Neuronal stem cell (in vitro differentiated cells): Measurements from ENCODE around the gene GGCX.

Experiments used
- DNase-seq: peaks from one replicate; pipeline ENCODE4 v3.0.0-alpha.2; 2013; ENCODE audit warnings: low spot score
- H2AFZ ChIP-seq: one replicate; pipeline ENCODE4 v1.6.1; 2013; ENCODE audit warnings: mild to moderate bottlenecking, low read length, inconsistent platforms
- H2AK5ac ChIP-seq: 2 replicates; pipeline ENCODE4 v1.6.1; 2013; ENCODE audit warnings: low read depth, mild to moderate bottlenecking, inconsistent platforms, low read length, moderate library complexity, mixed read lengths
- H2BK120ac ChIP-seq: 2 replicates; pipeline ENCODE4 v1.6.1; 2013; ENCODE audit warnings: low read depth, mild to moderate bottlenecking, inconsistent platforms, low read length, moderate library complexity, mixed read lengths
- H2BK12ac ChIP-seq: one replicate; pipeline ENCODE4 v1.6.1; 2013; ENCODE audit warnings: low read length, inconsistent platforms
- H2BK15ac ChIP-seq: 2 replicates; pipeline ENCODE4 v1.6.1; 2013; ENCODE audit warnings: mild to moderate bottlenecking, low read length, inconsistent platforms, mixed read lengths
- H2BK5ac ChIP-seq: one replicate; pipeline ENCODE4 v1.6.1; 2013; ENCODE audit warnings: inconsistent platforms, mild to moderate bottlenecking, low read length, moderate library complexity
- H3K14ac ChIP-seq: one replicate; pipeline ENCODE4 v1.6.1; 2013; ENCODE audit warnings: low read length, inconsistent platforms
- H3K18ac ChIP-seq: 2 replicates; pipeline ENCODE4 v1.6.1; 2013; ENCODE audit warnings: low read length, inconsistent platforms
- H3K23ac ChIP-seq: 2 replicates; pipeline ENCODE4 v1.6.1; 2013; ENCODE audit warnings: low read depth, mild to moderate bottlenecking, mixed read lengths, low read length, inconsistent platforms; ENCODE audit not compliant: poor library complexity
- H3K27ac ChIP-seq: replicated peaks from 3 replicates; pipeline ENCODE4 v1.5.1; 2013; ENCODE audit warnings: low read length, inconsistent platforms
- H3K27me3 ChIP-seq, 3 experiments: 2 replicates each; pipeline ENCODE4 v1.6.1; 2013; ENCODE audit warnings: low read length in 3 of 3, mild to moderate bottlenecking in 2 of 3, inconsistent platforms in 1 of 3, low read depth in 1 of 3, mixed read lengths in 1 of 3, moderate library complexity in 1 of 3; ENCODE audit not compliant: control insufficient read depth in 3 of 3, insufficient read depth in 3 of 3
- H3K36me3 ChIP-seq, 2 donors: replicated peaks in 1 of 2; 2 replicates each; pipeline ENCODE4 v1.6.1; 2013; ENCODE audit warnings: low read length in 2 of 2; ENCODE audit not compliant: control insufficient read depth in 2 of 2, insufficient read depth in 2 of 2
- H3K4ac ChIP-seq: 2 replicates; pipeline ENCODE4 v1.6.1; 2013; ENCODE audit warnings: inconsistent platforms, mild to moderate bottlenecking, low read length, moderate library complexity
- H3K4me1 ChIP-seq, 2 donors: 1 replicate in 1 of 2; 2 replicates in 1 of 2; pipeline ENCODE4 v1.6.1; 2013; ENCODE audit warnings: low read length in 2 of 2, low read depth in 1 of 2; ENCODE audit not compliant: control insufficient read depth in 2 of 2, insufficient read depth in 1 of 2
- H3K4me2 ChIP-seq: one replicate; pipeline ENCODE4 v1.6.1; 2013; ENCODE audit warnings: mild to moderate bottlenecking, low read length, inconsistent platforms; ENCODE audit not compliant: insufficient read depth, poor library complexity, severe bottlenecking
- H3K4me3 ChIP-seq, 2 donors: 2 replicates each; pipeline ENCODE4 v1.5.1; 2013; ENCODE audit warnings: low read length in 2 of 2, mild to moderate bottlenecking in 2 of 2, inconsistent platforms in 1 of 2, moderate library complexity in 1 of 2
- H3K79me1 ChIP-seq: one replicate; pipeline ENCODE4 v1.6.1; 2013; ENCODE audit warnings: low read depth, mild to moderate bottlenecking, inconsistent platforms, low read length, moderate library complexity
- H3K9ac ChIP-seq: one replicate; pipeline ENCODE4 v1.6.1; 2013; ENCODE audit warnings: mild to moderate bottlenecking, low read depth, low read length, inconsistent platforms; ENCODE audit not compliant: poor library complexity
- H3K9me3 ChIP-seq, 2 donors: replicated peaks in 1 of 2; 2 replicates each; pipeline versions ENCODE3 to v1.6.1; 2013; ENCODE audit warnings: low read length in 2 of 2, mild to moderate bottlenecking in 2 of 2, inconsistent platforms in 1 of 2, low read depth in 1 of 2, mixed read lengths in 1 of 2, moderate library complexity in 1 of 2; ENCODE audit not compliant: control insufficient read depth in 2 of 2, insufficient read depth in 1 of 2
- H4K8ac ChIP-seq: one replicate; pipeline ENCODE4 v1.6.1; 2013; ENCODE audit warnings: low read depth, mild to moderate bottlenecking, inconsistent platforms, low read length, moderate library complexity
- H4K91ac ChIP-seq: one replicate; pipeline ENCODE4 v1.6.1; 2013; ENCODE audit warnings: low read length, low read depth, mild to moderate bottlenecking, inconsistent platforms; ENCODE audit not compliant: poor library complexity
- WGBS, 2 donors: extraction: QIAGEN DNeasy Blood & Tissue Kit; methylation state at CpG; one replicate each; pipeline ENCODE4 v1.1.7; 2013; ENCODE audit warnings: missing lambda C conversion rate in 2 of 2, mixed read lengths in 1 of 2; ENCODE audit not compliant: insufficient read length in 2 of 2, insufficient replicate concordance in 1 of 2; ENCODE audit errors: extremely low coverage in 2 of 2; 5-methylcytosine and 5-hydroxymethylcytosine counted together

GGCX gene

GRCh38 chr2:85601771-85602475 lies 40.6 kb upstream of the GGCX start:
- no peak for DNase-seq
- Histone ChIP-seq H3K14ac (peak overlapping the region; percentile 97), H2BK120ac (no peak overlapping the region), H3K4me2 (peak overlapping the region; percentile 94), H4K8ac (peak overlapping the region; percentile 98), H2BK5ac (no peak overlapping the region), H2BK15ac (peak overlapping the region; percentile 34), H3K18ac (peak overlapping the region; percentile 92), H3K4me1 (peaks cover 5 to 8% of the 10 kb centered on the region in 2 donors), H3K9ac (peak overlapping the region; percentile 96), H3K23ac (peak overlapping the region; percentile 86), H3K36me3 (peaks cover 24 to 57% of the 10 kb centered on the region in 2 donors), H2AFZ (peak overlapping the region; percentile 96), H3K4ac (peak overlapping the region; percentile 87), H3K79me1 (peaks cover 14% of the 10 kb centered on the region), H3K27me3 (no peaks in the 10 kb centered on the region), H3K27ac (no peak overlapping the region), H3K9me3 (peaks cover 0 to 2% of the 10 kb centered on the region in 2 donors), H2BK12ac (peak overlapping the region; percentile 8), H3K4me3 (peak overlapping the region; percentile 79 to 98), H2AK5ac (peak overlapping the region; percentile 68), H4K91ac (no peak overlapping the region)
- no CpG with 5 or more reads among the region's 36 CpGs for WGBS, 2 donors

- Histone ChIP-seq H2BK15ac (no peak overlapping the region), H2AFZ (no peak overlapping the region), H3K9me3 (peaks cover 0 to 2% of the 10 kb centered on the region in 2 donors), H3K27ac (no peak overlapping the region), H2BK120ac (no peak overlapping the region), H3K9ac (peak overlapping the region; percentile 12), H3K14ac (no peak overlapping the region), H3K18ac (no peak overlapping the region), H4K8ac (no peak overlapping the region), H3K23ac (no peak overlapping the region), H3K79me1 (peaks cover 14% of the 10 kb centered on the region), H3K4me2 (peak overlapping the region; percentile 94), H2BK12ac (no peak overlapping the region), H3K4me1 (peaks cover 9 to 11% of the 10 kb centered on the region in 2 donors), H3K4me3 (peak overlapping the region; percentile 79 to 98), H2AK5ac (no peak overlapping the region), H3K36me3 (peaks cover 29 to 54% of the 10 kb centered on the region in 2 donors), H3K27me3 (no peaks in the 10 kb centered on the region), H2BK5ac (no peak overlapping the region), H3K4ac (no peak overlapping the region), H4K91ac (no peak overlapping the region)
- no CpG with 5 or more reads among the region's 6 CpGs for WGBS, 2 donors
- DNase-seq, result no peak
These were observed 39.9 kb upstream of the GGCX start for GRCh38 chr2:85600951-85601770.

GRCh38 chr2:85600235-85600575 lies 38.9 kb upstream of the GGCX start:
- H3K36me3 ChIP-seq, result peaks cover 29 to 46% of the 10 kb centered on the region in 2 donors
- no peak overlapping the region for H3K4me2 ChIP-seq
- H3K27me3 ChIP-seq, result no peaks in the 10 kb centered on the region
- H3K4ac ChIP-seq, result no peak overlapping the region
- no peak overlapping the region for H3K27ac ChIP-seq
- H3K4me1 ChIP-seq, result peaks cover 9 to 12% of the 10 kb centered on the region in 2 donors
- no peak overlapping the region for H3K4me3 ChIP-seq
- no peak overlapping the region for H3K18ac ChIP-seq
- H3K23ac ChIP-seq, result no peak overlapping the region
- no peak overlapping the region for H3K9ac ChIP-seq
- DNase-seq, result no peak
- no peak overlapping the region for H2BK12ac ChIP-seq
- H2AFZ ChIP-seq, result no peak overlapping the region
- H2BK120ac ChIP-seq, result no peak overlapping the region
- peaks cover 0 to 2% of the 10 kb centered on the region in 2 donors for H3K9me3 ChIP-seq
- no CpG with 5 or more reads among the region's 3 CpGs for WGBS, 2 donors
- peaks cover 17% of the 10 kb centered on the region for H3K79me1 ChIP-seq
- H2BK5ac ChIP-seq, result no peak overlapping the region
- H4K8ac ChIP-seq, result no peak overlapping the region
- no peak overlapping the region for H2AK5ac ChIP-seq
- no peak overlapping the region for H4K91ac ChIP-seq
- no peak overlapping the region for H2BK15ac ChIP-seq
- H3K14ac ChIP-seq, result no peak overlapping the region
